SU-DHL-6 (cell line): ENCODE measurements around the gene ITPR3.

Experiments used
- H2AFZ ChIP-seq: fragments of 200-600 bp; sonication (generic); 2 replicates; pipeline ENCODE4 v1.6.1; 2014; ENCODE audit warnings: low read depth, mild to moderate bottlenecking, moderate library complexity, mixed read lengths, antibody characterized with exemption, low read length; ENCODE audit not compliant: severe bottlenecking
- H3F3A ChIP-seq: fragments of 200-600 bp; shearing (Covaris generic); 2 replicates; pipeline ENCODE4 v1.6.0; 2016; ENCODE audit warnings: antibody characterized with exemption, mild to moderate bottlenecking; ENCODE audit not compliant: insufficient read depth
- H3K27ac ChIP-seq: fragments of 200-600 bp; sonication (generic); 2 replicates; pipeline ENCODE4 v1.5.1; 2016; ENCODE audit warnings: low read depth, mild to moderate bottlenecking, low read length, moderate library complexity, mixed read lengths
- H3K27me3 ChIP-seq: fragments of 200-600 bp; sonication (generic), shearing (Covaris generic); 2 replicates; pipeline ENCODE4 v1.6.0; 2014; ENCODE audit warnings: mild to moderate bottlenecking, low read length
- H3K36me3 ChIP-seq: fragments of 200-600 bp; sonication (generic); 2 replicates; pipeline ENCODE4 v1.6.1; 2014; ENCODE audit warnings: mild to moderate bottlenecking, low read length, mixed read lengths
- H3K4me2 ChIP-seq: fragments of 300-600, 200-600 bp; shearing (Covaris generic), sonication (generic); 2 replicates; pipeline ENCODE4 v1.6.0; 2014; ENCODE audit warnings: low read length, low read depth, mild to moderate bottlenecking; ENCODE audit not compliant: poor library complexity, severe bottlenecking
- H3K4me3 ChIP-seq: fragments of 200-600 bp; sonication (generic); 2 replicates; pipeline ENCODE4 v1.5.1; 2014; ENCODE audit warnings: antibody characterized with exemption, low read length, mild to moderate bottlenecking, mixed read lengths; ENCODE audit not compliant: insufficient read depth, poor library complexity, severe bottlenecking
- H3K79me2 ChIP-seq: fragments of 200-600 bp; sonication (generic); 2 replicates; pipeline ENCODE4 v1.6.1; 2014; ENCODE audit warnings: mild to moderate bottlenecking, low read length, moderate library complexity; ENCODE audit not compliant: insufficient read depth
- H3K9ac ChIP-seq: fragments of 200-600 bp; sonication (generic); 2 replicates; pipeline ENCODE4 v1.7.0; 2014; ENCODE audit warnings: mild to moderate bottlenecking, low read length
- H3K9me2 ChIP-seq: fragments of 200-600 bp; sonication (generic); replicated peaks from 2 replicates; pipeline ENCODE4 v1.6.1; 2014; ENCODE audit warnings: low read length; ENCODE audit not compliant: insufficient read depth
- H3K9me3 ChIP-seq: fragments of 200-600 bp; sonication (generic); 2 replicates; pipeline ENCODE4 v1.6.1; 2014; ENCODE audit warnings: low read length, mixed read lengths; ENCODE audit not compliant: insufficient read depth
- H4K20me1 ChIP-seq: fragments of 200-600 bp; sonication (generic); 2 replicates; pipeline ENCODE4 v1.6.1; 2014; ENCODE audit warnings: low read depth, mild to moderate bottlenecking, antibody characterized with exemption, low read length, moderate library complexity, mixed read lengths
- EZH2phosphoT487 ChIP-seq: fragments of 200-600 bp; sonication (generic), shearing (Covaris generic); conservative IDR thresholded peaks from 2 replicates; pipeline ENCODE4 v1.6.1; 2018; ENCODE audit warnings: mild to moderate bottlenecking, antibody characterized with exemption, low read length, moderate library complexity, mixed read lengths
- TF ChIP-seq, protein P1 (sequence below): fragments of 200-600 bp; sonication (generic); IDR thresholded peaks from one replicate; pipeline ENCODE4 v1.5.1; 2017; ENCODE audit warnings: antibody characterized with exemption, mild to moderate bottlenecking, low read length, moderate library complexity; ENCODE audit not compliant: insufficient read depth, poor library complexity, severe bottlenecking

ITPR3 gene

DNA sequence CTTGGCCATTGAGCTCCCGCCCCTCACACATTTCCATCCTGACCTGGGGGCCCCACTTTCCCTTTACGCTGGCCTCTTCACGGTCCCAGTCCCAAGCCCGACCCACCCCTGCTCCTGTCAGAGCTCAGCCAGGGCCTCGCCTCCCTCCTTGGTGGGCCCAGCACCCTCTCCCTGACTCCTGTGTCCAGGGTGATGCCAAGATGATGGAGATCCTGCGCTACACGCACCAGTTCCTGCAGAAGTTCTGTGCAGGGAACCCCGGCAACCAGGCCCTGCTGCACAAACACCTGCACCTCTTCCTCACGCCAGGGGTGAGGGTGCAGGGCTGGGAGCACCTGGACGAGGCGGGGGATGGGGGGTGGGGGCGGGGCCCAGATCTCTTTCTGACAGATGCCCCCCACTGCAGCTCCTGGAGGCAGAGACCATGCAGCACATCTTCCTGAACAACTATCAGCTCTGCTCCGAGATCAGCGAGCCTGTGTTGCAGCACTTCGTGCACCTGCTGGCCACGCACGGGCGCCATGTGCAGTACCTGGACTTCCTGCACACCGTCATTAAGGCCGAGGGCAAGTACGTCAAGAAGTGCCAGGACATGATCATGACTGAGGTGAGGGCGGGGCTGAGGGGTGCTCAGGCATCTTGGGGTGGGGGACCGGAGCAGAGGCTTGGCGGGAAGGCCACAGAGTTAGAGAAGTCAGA, 57.3 kb downstream of the ITPR3 start:
- Histone ChIP-seq H3K9me3 (no peaks in the 10 kb centered on the region), H3K36me3 (0 out of 2 replicates have a peak, but pooled peaks cover 2% of the 10 kb centered on the region), H3K9me2 (no peaks in the 10 kb centered on the region), H3K4me2 (no peak overlapping the region), H4K20me1 (no peaks in the 10 kb centered on the region), H3K79me2 (no peaks in the 10 kb centered on the region), H3K9ac (no peak overlapping the region), H3K27ac (no peak overlapping the region), H3K27me3 (no peaks in the 10 kb centered on the region), H3K4me3 (no peak overlapping the region), H3F3A (no peaks in the 10 kb centered on the region), H2AFZ (no peak overlapping the region)
- TF ChIP-seq, protein P1, sequence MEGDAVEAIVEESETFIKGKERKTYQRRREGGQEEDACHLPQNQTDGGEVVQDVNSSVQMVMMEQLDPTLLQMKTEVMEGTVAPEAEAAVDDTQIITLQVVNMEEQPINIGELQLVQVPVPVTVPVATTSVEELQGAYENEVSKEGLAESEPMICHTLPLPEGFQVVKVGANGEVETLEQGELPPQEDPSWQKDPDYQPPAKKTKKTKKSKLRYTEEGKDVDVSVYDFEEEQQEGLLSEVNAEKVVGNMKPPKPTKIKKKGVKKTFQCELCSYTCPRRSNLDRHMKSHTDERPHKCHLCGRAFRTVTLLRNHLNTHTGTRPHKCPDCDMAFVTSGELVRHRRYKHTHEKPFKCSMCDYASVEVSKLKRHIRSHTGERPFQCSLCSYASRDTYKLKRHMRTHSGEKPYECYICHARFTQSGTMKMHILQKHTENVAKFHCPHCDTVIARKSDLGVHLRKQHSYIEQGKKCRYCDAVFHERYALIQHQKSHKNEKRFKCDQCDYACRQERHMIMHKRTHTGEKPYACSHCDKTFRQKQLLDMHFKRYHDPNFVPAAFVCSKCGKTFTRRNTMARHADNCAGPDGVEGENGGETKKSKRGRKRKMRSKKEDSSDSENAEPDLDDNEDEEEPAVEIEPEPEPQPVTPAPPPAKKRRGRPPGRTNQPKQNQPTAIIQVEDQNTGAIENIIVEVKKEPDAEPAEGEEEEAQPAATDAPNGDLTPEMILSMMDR: no peak
- no peak for TF ChIP-seq EZH2phosphoT487

- no peaks in the 10 kb centered on the region for H3K36me3 ChIP-seq
- no peak overlapping the region for H2AFZ ChIP-seq
- H3K79me2 ChIP-seq: no peaks in the 10 kb centered on the region
- H3K27me3 ChIP-seq: no peaks in the 10 kb centered on the region
- no peaks in the 10 kb centered on the region for H3K9me2 ChIP-seq
- no peaks in the 10 kb centered on the region for H3K9me3 ChIP-seq
- TF ChIP-seq EZH2phosphoT487: no peak
- TF ChIP-seq, protein P1: no peak
- no peaks in the 10 kb centered on the region for H4K20me1 ChIP-seq
- H3K9ac ChIP-seq: no peak overlapping the region
- no peak overlapping the region for H3K4me3 ChIP-seq
- no peak overlapping the region for H3K27ac ChIP-seq
- no peaks in the 10 kb centered on the region for H3F3A ChIP-seq
- no peak overlapping the region for H3K4me2 ChIP-seq
Observed at GRCh38 chr6:33678932-33679490, 57.9 kb downstream of the ITPR3 start.

DNA sequence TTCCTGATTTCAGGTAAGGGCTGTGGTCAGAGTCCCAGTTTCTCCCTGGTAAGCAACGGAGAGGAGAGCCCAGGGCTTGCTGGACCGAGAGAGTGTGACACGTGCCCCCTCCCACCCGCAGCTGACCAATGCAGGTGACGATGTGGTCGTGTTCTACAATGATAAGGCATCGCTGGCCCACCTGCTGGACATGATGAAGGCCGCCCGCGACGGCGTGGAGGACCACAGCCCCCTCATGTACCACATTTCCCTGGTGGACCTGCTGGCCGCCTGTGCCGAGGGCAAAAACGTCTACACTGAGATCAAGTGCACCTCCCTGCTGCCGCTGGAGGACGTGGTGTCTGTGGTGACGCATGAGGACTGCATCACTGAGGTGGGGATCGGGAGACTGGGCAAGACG, 58.6 kb downstream of the ITPR3 start:
- Histone ChIP-seq H3K79me2 (no peaks in the 10 kb centered on the region), H3K27me3 (no peaks in the 10 kb centered on the region), H3F3A (no peaks in the 10 kb centered on the region), H2AFZ (no peak overlapping the region), H3K4me3 (no peak overlapping the region), H3K9me3 (no peaks in the 10 kb centered on the region), H3K27ac (no peak overlapping the region), H4K20me1 (no peaks in the 10 kb centered on the region), H3K9ac (no peak overlapping the region), H3K4me2 (no peak overlapping the region), H3K9me2 (no peaks in the 10 kb centered on the region), H3K36me3 (no peaks in the 10 kb centered on the region)
- TF ChIP-seq, protein P1: no peak
- TF ChIP-seq EZH2phosphoT487: no peak
